NCI-H524 treated with DMSO at 0.1 percent for 48 hours (cell line): ENCODE data around the gene C12orf43.

ENCODE experiments used
- DNase-seq: peaks from one replicate; lab custom pipeline; 2025; lab: John Stamatoyannopoulos, UW

C12orf43 gene

DNA sequence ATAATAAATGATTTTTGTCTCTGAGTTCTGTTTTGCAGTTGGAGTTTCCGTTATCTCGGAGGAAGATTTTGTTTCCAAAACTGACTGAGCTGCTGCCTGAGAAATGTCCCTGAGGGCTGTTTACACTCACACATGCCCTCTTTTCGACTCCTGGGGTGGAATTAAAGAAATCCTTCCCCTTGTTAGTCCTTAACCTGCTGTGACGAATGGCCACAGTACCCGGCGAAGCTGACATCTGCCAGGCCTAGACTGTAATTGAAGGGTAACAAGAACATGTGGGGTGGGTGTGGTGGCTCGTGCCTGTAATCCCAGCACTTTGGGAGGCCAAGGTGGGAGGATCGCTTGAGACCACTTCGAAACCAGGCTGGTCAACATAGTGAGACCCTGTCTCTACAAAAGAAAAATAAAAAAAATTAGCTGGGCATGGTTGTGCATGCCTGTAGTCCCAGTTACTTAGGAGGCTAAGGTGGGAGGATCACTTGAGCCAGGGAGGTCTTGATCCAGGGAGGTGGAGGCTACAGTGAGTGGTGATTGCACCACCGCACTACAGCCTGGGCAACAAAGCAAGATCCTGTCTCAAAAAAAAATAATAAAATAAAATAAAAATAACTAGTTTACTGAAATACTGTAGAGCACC, 14.4 kb upstream of the C12orf43 start:
- DNase-seq = no peak

DNA sequence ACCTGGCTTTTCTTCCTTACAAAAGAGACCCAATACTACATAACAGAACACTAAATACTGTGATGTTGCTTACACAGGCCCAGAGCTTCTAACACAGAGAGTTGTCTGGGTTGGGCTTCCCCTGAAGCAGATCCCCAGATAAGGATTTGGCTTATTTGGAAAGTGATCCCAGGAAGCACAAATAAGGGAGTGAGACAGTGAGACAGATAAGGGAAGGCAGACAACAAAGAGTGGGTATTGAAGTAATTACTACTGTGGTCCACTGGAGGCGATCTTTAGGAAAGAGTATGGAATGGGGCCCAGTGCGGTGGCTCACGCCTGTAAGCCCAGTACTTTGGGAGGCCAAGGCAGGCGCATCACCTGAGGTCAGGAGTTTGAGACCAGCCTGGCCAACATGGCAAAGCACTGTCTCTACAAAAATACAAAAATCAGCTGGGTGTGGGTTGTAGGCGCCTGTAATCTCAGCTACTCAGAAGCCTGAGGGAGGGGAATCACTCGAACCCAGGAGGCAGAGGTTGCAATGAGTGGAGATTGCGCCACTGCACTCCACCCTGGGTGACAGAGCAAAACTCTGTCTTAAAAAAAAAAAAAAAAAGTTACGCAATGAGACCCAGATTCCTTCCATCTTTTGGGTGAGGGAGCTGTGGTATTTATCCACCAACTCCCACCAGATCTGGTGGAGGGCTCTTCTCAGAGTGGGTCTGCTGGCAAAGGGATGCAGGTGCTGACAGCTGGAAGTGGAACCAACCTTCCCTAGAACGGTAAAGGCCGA, 10.2 kb upstream of the C12orf43 start:
- no peak for DNase-seq

DNA sequence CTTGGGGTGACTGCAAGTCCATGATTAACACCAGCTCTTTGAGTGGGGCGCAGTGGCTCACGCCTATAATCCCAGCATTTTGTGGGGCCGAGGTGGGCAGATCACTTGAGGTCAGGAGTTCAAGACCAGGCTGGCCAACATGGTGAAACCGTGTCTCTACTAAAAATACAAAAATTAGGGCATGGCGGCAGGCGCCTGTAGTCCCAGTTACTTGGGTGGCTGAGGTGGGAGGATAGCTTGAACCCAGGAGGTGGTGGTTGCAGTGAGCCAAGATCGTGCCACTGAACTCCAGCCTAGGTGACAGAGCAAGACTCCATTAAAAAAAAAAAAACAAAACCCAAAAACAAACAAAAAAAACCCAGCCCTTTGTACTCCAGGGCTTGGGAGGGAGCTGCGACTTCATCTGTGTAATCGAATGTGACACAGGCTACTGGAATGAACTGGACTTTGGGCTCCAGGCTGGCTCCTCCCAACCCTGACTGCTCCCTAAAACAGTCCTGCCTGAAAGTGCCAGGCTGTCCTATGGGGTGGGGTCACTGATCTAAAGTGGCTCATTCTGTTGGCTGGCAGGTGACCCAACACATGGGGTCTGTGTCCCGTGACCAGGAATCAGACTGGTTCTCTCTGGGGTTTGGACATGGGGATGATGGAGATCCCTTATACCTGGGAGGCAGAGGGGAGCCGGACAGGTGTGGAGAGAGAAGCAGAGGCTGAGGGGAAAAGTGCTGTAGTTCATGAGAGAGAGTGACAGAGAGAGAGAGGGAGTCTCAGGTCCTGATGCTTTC, 9.3 kb upstream of the C12orf43 start:
- no peak for DNase-seq

DNA sequence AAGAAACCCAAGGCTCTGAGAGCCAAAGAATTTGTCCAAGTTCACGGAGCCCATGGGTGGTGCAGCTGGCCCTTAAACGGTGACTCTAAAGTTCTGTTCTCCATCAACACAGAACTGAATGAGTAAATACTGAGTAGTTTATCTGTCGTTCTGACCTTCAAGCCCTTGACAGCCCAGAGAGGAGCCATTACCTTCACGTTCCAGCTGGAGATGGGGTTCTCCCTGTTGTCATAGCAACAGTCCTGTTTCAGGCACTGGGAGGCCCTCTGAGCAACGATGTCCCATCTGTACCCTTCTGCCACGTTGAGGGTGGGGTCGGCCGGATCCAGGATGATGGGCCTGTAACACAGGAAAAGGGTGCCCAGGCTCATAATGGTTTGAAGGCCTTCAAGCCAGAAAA, 7.5 kb upstream of the C12orf43 start:
- no peak for DNase-seq

DNA sequence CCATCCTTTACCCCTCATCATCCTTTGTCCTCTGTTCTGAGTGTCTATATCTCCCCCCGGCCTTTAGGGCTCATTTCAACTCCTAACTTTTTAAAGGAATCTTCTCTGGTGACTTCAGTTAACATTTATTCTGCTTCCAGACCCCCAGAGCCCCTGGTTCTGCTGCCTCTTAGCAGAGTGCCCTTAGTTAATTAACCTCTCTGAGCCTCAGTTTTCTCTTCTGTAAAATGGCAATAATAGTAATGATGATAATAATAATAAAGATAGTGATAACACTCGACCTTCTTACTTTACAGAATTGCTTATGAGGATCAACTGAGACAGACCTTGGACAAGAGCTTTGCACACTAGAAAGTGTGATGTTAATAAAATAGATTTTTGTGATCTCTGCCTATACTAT, 6.4 kb upstream of the C12orf43 start:
- no peak for DNase-seq

DNA sequence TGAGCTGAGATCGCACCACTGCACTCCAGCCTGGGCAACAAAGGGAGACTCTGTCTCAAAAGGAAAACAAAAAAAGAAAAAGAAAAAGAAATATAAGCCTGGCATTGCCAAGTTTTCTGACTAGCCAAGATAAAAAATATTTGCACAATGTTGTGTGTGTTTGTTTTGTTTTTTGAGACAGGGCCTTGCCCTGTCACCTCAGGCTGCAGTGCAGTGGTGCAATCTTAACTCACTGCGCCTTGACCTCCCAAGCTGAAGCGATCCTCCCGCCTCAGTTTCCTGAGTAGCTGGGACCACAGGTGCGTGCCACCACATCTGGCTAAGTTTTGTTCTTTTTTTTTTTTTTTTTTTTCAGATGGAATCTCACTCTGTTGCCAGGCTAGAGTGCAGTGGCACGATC, 5.5 kb upstream of the C12orf43 start:
- no peak for DNase-seq

DNA sequence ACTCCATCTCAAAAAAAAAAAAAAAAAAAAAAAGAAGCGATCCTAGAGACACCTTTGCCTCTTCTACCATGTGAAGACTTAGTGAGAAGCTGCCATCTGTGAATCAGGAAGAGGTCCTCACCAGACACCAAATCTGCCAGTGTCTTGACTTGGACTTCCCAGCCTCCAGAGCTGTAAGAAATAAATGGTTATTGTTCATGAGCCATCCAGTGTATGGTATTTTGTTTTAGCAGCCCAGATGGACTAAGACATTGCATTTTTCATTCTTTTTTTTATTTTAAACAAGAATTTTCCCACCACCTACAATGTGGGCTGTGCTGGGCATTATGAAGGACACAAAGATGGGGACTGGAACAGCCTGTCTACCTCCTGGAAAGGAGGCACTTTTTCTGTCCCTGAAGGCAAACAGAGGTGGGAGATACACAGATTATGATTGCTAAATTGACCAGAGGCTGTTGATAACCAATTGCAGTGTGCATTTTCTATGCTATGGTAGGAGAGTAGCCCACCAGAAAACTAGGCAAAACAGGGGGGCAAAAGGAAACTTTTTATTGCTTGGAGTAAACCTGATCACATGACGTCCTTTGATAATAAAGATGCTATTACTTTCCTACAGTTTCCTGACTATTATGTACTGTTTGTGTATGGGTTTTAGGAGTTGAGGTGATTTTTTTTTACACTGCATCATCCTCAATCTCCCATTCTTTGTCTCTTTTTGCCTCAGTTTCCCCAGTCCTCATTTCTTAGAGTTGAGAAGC, 2.8 kb upstream of the C12orf43 start:
- DNase-seq = no peak

DNA sequence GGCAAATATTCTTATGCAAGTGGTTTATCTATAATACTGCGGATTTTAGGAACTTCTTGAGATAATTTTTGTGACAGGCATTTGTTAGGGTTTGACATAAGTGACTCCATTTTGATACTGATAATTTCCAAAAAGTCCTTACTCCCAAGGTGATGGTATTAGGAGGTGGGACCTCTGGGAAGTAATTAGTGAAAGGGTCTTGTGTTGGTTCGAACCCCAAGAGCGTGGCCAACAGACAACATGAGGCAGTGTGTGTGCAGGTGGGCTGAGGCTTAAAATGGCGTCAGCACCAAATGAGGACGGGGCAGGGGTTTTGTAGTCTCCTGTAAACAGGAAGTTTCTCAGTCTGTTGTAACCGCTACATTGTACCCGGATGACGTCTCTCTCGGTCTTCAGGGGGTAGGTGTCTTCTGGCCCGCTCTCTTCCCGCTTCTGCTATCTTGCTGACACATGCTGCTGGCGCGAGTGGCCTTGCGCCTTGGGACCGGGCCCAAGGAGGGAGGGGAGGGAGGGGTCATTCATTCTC, 1.7 kb upstream of the C12orf43 start:
- no peak for DNase-seq

DNA sequence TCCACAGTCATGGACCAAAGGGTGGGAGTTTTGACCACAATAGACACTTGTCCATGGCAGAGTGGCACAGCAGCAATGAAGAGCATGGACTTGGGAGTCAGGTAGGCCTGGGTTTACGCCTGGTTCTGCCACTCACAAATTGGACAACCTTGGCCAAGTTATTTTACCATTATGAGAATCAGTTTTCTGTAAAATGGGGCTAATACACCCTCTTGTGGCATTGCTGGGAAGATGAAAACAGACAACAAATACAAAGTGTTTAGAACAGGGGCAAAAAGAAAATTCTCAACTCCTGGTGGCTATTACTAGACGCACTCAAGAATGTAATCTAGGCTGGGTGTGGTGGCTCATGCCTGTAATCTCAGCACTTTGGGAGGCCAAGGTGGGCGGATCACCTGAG, 2.6 kb downstream of the C12orf43 start:
- DNase-seq = no peak

DNA sequence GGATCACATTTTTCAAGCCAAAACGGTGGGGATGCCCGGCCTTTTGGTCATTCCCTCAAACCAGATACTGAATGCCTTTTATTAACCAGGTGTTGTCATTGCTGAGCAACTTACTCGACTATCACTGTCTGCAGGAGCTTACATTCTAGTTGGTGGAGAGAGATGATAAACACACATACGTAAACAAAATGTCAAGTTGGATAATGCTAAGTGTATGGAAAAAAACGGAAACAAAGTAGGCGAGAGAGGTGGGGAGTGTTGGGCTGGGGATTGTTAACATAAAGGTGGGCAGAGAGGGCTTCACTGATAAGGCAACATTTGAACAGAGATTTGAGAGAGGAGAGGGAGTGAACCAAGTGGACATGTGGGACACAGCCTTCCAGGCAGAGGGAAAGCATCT, 4.5 kb downstream of the C12orf43 start:
- DNase-seq = no peak

DNA sequence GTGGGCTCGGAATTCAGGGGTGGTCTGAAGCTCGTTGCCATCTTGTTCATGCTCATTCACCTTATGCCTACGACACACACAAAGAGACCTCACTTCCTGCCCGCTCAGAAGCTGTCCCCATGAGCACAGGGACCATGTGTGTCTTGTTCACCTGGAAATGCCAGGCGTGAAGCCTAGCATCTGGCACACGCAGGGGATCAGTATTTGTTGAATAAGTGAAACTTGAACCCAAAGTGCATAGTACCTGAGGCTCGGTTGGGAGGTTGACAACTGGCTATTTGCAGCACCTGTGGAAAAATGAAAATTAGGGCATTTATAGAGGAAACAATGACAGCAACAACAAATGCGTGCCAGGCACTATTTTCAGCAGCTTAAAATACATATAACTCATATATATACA, 5.4 kb downstream of the C12orf43 start:
- DNase-seq = no peak

DNA sequence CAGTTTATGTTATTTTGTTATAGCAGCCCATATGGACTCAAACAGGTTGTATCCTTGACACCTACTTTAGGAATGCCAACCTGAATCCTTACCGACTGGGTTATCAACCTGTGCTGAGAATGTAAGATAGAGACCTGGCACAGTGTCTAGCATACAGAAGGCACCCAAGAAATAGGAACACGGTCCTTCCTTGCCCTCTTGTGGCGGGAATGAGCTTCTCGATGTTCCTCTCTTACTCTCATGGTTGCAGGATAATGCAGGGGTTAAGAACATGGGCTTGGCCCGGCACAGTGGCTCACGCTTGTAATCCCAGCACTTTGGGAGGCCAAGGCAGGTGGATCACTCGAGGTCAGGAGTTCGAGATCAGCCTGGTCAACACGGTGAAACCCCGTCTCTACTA, 6.5 kb downstream of the C12orf43 start:
- no peak for DNase-seq

DNA sequence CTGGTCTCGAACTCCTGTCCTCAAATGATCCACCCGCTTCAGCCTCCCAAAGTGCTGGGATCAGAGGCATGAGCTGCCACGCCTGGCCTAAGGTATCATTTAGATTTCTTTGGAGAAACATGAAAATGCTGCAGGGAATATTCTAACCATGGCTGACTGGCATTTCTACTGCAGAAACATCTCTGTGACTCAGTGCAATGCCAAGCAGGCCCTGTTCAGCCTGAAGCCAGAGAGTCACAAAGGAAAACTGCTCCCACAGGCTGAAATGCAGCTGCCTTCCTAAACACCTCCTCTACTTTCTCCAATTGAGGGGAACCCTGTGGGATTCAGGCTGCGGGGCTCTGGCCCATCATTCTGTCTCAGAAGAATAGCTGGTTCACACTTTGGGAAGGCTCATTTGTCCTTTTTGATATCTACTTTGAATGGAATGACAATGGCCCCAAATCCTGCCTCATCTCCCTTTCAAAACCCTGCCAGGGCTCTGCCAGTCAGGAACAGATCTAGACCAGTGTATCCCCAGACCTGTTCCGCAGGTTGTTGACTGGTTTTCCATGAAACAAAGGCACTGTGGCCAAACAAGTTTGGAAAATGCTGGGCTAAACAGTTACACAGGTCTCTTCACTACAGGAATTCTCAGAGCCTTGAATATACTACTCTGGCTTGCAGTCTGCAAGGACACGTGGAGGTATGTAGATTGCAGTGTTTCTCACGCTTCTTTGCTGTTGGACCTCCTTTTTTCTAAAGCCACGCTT, 7.8 kb downstream of the C12orf43 start:
- no peak for DNase-seq

DNA sequence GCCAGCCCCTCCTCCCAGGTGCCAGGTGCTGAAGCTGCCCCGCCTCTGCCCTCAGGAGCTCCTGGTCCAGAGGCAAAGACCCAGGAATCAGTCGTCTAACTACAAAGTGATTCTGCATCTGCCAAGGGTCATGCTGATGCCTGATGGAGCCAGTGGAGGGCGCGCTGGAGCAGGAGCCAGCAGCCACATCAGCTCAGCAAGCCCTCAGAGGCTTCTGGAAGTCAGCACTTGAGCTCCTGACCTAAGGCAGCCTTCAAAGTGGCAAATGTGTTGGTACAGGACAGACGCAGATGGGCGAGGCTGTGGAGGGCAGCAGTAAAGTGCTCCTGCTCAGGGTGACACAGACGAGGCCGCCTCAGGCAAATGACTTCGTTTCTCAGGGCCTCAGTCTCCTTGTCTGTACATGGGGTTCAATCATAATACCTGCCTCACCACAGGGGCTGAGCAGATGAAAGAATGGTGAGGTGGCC, 10.9 kb downstream of the C12orf43 start:
- no peak for DNase-seq

DNA sequence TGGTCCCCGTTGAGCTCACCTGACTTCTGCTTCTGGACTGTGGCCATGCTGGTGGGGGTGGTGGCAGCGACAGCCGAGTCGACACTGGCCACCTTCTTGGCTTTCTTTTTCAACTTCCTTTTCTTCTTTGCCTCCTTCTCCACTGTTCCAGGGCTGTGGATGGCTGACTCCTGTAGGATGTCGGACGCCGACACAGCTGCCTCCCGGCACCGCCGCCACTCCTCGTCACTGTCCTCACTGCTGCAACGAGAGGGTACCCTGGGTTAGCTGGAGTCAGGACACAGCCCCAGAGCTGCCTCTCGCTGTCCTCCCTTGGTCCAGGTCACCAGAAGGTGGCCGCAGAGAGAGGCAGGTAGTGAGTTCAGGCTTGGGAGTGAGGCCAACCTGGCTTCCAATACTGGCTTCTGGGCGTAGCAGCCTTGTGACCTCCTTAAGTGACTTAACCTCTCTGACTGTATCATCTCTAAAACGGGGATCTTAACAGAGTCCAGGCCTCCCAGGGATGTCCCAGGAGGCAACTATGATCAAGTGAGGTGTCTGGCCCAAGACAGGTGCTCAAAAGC, 12.0 kb downstream of the C12orf43 start:
- no peak for DNase-seq

DNA sequence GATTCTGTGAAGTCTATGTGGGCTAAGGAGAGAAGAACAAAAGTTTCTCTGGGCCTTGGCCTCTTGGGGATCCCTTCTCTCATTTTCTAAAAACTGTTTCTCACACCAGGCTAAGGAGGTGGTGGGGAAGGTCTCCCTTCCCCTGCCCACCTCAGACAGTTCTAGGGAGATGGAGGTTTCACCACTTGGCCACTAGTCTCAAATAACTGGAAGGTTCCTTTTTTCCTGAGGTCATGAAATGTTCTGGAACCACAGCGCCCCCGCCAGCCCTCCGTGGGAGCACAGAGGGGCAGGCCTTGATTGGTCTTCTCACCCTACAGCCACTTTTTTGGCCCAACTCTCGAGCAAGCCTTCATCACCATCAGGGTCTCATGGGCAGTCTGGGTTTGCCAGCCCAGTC, 12.6 kb downstream of the C12orf43 start:
- DNase-seq = no peak

DNA sequence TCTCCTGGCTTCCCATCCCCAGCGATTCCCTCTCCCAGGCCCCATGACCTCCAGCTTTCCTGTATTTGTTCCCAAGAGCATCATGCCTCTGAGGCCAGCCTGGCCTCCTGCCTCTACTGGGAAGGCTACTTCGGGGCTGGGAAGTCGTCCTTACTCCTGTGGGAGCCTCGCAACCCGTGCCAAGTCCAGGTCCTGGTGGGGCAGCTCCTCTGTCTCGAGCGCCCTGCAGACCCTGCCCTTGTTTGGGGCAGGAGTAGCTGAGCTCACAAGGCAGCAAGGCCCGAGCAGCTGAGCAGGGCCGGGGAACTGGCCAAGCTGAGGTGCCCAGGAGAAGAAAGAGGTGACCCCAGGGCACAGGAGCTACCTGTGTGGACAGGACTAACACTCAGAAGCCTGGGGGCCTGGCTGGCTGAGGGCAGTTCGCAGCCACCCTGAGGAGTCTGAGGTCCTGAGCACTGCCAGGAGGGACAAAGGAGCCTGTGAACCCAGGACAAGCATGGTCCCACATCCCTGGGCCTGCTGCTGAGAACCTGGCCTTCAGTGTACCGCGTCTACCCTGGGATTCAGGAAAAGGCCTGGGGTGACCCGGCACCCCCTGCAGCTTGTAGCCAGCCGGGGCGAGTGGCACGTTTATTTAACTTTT, 14.3 kb downstream of the C12orf43 start:
- no peak for DNase-seq

DNA sequence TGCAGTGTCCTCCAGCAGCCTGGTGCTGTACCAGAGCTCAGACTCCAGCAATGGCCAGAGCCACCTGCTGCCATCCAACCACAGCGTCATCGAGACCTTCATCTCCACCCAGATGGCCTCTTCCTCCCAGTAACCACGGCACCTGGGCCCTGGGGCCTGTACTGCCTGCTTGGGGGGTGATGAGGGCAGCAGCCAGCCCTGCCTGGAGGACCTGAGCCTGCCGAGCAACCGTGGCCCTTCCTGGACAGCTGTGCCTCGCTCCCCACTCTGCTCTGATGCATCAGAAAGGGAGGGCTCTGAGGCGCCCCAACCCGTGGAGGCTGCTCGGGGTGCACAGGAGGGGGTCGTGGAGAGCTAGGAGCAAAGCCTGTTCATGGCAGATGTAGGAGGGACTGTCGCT, 15.2 kb downstream of the C12orf43 start:
- DNase-seq = no peak

DNA sequence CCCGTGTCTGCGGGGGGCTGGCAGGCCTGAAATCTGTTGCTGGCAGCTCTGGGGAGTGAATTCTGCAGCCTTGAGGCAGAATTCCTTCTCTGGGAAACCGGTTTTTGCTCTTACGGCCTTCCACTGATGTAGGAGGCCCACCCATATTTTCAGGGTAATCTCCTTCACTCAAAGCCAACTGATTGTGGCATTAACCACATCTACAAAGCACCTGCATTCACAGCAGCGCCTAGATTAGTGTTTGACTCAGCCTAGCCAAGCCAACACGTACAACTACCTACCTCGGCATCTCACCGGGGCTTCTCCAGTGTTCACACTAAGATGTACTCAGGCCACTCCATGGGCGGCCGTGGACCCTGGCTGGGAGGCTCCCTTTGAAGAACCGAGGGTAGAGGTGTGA, 15.8 kb downstream of the C12orf43 start:
- no peak for DNase-seq
